GM13977 (cell line): ENCODE data around the gene SHISA7.

Experiments
- DNase-seq: peaks from one replicate; pipeline ENCODE4 v3.0.0; 2012; ENCODE audit warnings: low spot score
- CTCF ChIP-seq: IDR thresholded peaks from 2 replicates; pipeline ENCODE4 v1.5.1; 2012; ENCODE audit warnings: mild to moderate bottlenecking, control low read depth; ENCODE audit not compliant: insufficient read depth; ENCODE audit errors: extremely low read depth, missing control alignments
- in situ Hi-C: fragments of 300-500 bp; cut with MboI; formaldehyde crosslinking; loops from one replicate; pipeline ENCODE4 v1.12.0; 2022; ENCODE audit warnings: low sequenced_read_pairs, low pct_unique_long_range_greater_than_20kb, mixed read lengths, inconsistent platforms; ENCODE audit not compliant: unreplicated experiment

The SHISA7 gene

GRCh38 chr19:55442372-55442961 is 633 bp downstream of the SHISA7 start:
- DNase-seq = no peak
- no peak for TF ChIP-seq CTCF
- in situ Hi-C loops = no loop called here

GRCh38 chr19:55441692-55442321 is 1.3 kb downstream of the SHISA7 start:
- in situ Hi-C loops = no loop called here
- no peak for DNase-seq
- no peak for TF ChIP-seq CTCF

- no peak for DNase-seq
- TF ChIP-seq CTCF = no peak
- in situ Hi-C loops = no loop called here
Measured at GRCh38 chr19:55441319-55441691, 1.8 kb downstream of the SHISA7 start.

- DNase-seq = peak; percentile 77
- no peak for TF ChIP-seq CTCF
- in situ Hi-C loops = no loop called here
Measured at GRCh38 chr19:55440411-55441105, 2.5 kb downstream of the SHISA7 start.

GRCh38 chr19:55439052-55439451 is 4.0 kb downstream of the SHISA7 start:
- in situ Hi-C loops = no loop called here
- DNase-seq = no peak
- TF ChIP-seq CTCF = no peak

GRCh38 chr19:55437410-55437809 is 5.7 kb downstream of the SHISA7 start:
- in situ Hi-C loops = no loop called here
- no peak for DNase-seq
- no peak for TF ChIP-seq CTCF
